ENCODE data around the gene MDN1. TPM values are rescaled to one million over a fixed set of nuclear protein-coding genes. Genes with fewer than 3 reads are reported as not detected.
"Not testable (repeated sequence)": the region's sequence is repeated elsewhere in the genome, so short reads cannot be mapped to it uniquely, and the experiment has no call there.

The MDN1 gene
- total and polyA plus RNA-seq, 11 donors: 9.1 to 38.0 (median 24.4) TPM

- intact Hi-C loops (cut with DNase I): no loop called here
- no peak for DNase-seq
- Histone ChIP-seq H3K36me3 (peaks cover 0 to 44% (median 32%) of the 10 kb centered on the region in 9 donors), H3K9me3 (no peaks in the 10 kb centered on the region), H3K4me3 (peak overlapping the region; percentile 64 to 87 (median 74)), H3K27me3 (no peaks in the 10 kb centered on the region), H3K27ac (peak overlapping the region; percentile 55 to 98 (median 93)), H3K4me1 (peaks cover 0 to 21% (median 12%) of the 10 kb centered on the region in 12 donors)
- TF ChIP-seq POLR2A (IDR thresholded peaks at IDR 0.05): no peak
- TF ChIP-seq, protein P1, sequence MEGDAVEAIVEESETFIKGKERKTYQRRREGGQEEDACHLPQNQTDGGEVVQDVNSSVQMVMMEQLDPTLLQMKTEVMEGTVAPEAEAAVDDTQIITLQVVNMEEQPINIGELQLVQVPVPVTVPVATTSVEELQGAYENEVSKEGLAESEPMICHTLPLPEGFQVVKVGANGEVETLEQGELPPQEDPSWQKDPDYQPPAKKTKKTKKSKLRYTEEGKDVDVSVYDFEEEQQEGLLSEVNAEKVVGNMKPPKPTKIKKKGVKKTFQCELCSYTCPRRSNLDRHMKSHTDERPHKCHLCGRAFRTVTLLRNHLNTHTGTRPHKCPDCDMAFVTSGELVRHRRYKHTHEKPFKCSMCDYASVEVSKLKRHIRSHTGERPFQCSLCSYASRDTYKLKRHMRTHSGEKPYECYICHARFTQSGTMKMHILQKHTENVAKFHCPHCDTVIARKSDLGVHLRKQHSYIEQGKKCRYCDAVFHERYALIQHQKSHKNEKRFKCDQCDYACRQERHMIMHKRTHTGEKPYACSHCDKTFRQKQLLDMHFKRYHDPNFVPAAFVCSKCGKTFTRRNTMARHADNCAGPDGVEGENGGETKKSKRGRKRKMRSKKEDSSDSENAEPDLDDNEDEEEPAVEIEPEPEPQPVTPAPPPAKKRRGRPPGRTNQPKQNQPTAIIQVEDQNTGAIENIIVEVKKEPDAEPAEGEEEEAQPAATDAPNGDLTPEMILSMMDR (IDR thresholded peaks at IDR 0.05): no peak
- WGBS, 4 donors: 18 to 22% (median 20%) methylated on average over 7 of the region's 7 CpGs
- ATAC-seq: no peak
These were observed 181.7 kb downstream of the MDN1 start for GRCh38 chr6:89637960-89638319.

DNA sequence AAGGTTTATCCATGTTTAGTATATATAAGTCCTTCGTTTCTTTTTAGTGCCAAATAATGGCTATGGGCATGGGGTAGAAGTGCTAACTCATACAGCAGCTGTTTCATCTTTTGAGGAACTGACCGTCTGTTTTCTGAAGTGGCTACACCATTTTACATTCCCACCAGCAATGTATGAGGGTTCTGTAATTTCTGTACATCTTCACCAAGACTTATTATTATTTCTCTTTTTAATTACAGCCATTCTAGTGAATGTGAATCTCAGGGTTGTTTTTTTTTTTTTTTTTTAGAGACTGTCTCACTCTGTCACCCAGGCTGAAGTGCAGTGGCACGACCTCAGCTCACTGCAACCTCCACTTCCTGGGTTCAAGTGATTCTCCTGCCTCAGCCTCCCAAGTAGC lies 183.2 kb downstream of the MDN1 start:
- ATAC-seq; H3K9me3 ChIP-seq; H3K27ac ChIP-seq; H3K4me3 ChIP-seq; DNase-seq; H3K27me3 ChIP-seq; intact Hi-C loops (cut with DNase I): not testable (repeated sequence)
- H3K4me1 ChIP-seq: peaks cover 0 to 21% (median 12%) of the 10 kb centered on the region in 12 donors
- peaks cover 0 to 42% (median 29%) of the 10 kb centered on the region in 9 donors for H3K36me3 ChIP-seq
- WGBS, 4 donors: 95 to 98% (median 96%) methylated on average over 3 of the region's 3 CpGs

DNA sequence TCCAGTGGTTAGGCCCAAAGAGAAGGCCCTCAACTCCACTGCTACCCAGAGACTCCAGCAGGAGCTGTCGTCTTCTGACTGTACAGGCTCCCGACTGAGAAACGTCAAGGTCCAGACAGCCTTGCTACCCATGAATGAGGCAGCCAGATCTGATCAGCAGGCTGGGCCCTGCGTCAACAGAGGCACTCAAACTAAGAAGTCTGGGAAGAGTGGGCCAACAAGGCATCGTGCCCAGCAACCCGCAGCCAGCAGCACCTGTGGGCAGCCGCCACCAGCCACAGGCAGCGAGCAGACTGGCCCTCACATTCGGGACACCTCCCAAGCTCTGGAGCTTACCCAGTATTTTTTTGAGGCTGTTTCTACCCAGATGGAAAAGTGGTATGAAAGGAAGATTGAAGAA lies 189.1 kb downstream of the MDN1 start:
- Histone ChIP-seq H3K27me3 (no peaks in the 10 kb centered on the region), H3K36me3 (peaks cover 0 to 77% (median 33%) of the 10 kb centered on the region in 9 donors), H3K4me3 (no peak overlapping the region), H3K27ac (peak overlapping the region in 2 of 12 donors; percentile 30 to 57), H3K9me3 (no peaks in the 10 kb centered on the region), H3K4me1 (peaks cover 0 to 8% (median 0%) of the 10 kb centered on the region in 12 donors)
- DNase-seq: peak; percentile 29 to 87 (median 65)
- WGBS, 4 donors: 34 to 75% (median 57%) methylated on average over 7 to 9 of the region's 9 CpGs
- TF ChIP-seq, protein P1 (IDR thresholded peaks at IDR 0.05): no peak
- intact Hi-C loops (cut with DNase I): no loop called here
- ATAC-seq: peak; percentile 76 to 96 (median 88)

GRCh38 chr6:89623749-89624148 lies 195.8 kb downstream of the MDN1 start:
- Histone ChIP-seq H3K4me1 (no peaks in the 10 kb centered on the region), H3K27me3 (no peaks in the 10 kb centered on the region), H3K4me3 (no peak overlapping the region), H3K9me3 (no peaks in the 10 kb centered on the region), H3K27ac (no peak overlapping the region), H3K36me3 (peaks cover 0 to 55% (median 15%) of the 10 kb centered on the region in 9 donors)
- WGBS, 4 donors: 89 to 98% (median 91%) methylated on average over 6 to 8 of the region's 8 CpGs
- TF ChIP-seq, protein P1 (IDR thresholded peaks at IDR 0.05): no peak
- TF ChIP-seq POLR2A (IDR thresholded peaks at IDR 0.05): no peak
- intact Hi-C loops (cut with DNase I): no loop called here
- no peak for DNase-seq
- ATAC-seq: no peak

DNA sequence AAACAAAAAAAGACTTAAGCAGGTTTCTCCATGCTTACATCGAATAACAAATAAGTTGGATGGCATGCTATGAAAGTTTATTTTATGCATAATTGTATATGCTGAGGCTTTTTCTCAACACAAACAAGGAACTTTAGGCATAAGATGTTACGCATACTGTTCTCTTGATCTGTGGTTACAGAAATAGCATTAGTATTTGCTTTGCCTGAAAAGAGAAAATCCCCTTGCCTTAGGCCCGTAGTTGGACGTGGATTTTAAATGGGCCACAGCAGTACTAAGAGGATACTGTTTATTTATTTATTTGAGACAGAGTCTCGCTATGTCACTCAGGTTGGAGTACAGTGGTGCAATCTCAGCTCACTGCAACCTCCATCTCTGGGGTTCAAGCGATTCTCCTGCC lies 200.0 kb downstream of the MDN1 start:
- 97 to 98% (median 97%) methylated on average over 6 of the region's 6 CpGs for WGBS, 4 donors
- Histone ChIP-seq H3K4me1 (no peaks in the 10 kb centered on the region), H3K36me3 (peaks cover 0 to 37% (median 12%) of the 10 kb centered on the region in 9 donors), H3K4me3 (no peak overlapping the region), H3K27me3 (no peaks in the 10 kb centered on the region), H3K9me3 (no peaks in the 10 kb centered on the region), H3K27ac (no peak overlapping the region)
- TF ChIP-seq, protein P1 (IDR thresholded peaks at IDR 0.05): no peak
- TF ChIP-seq POLR2A (IDR thresholded peaks at IDR 0.05): no peak
- DNase-seq: no peak
- intact Hi-C loops (cut with DNase I): no loop called here
- ATAC-seq: no peak
